ENCODE measurements around the gene ZBTB9.

Gene ZBTB9

GRCh38 chr6:33410711-33411631, 43.4 kb upstream of the ZBTB9 start, which contains the start of gene PHF1:
TSS of gene PHF1 (plus strand) at chr6:33411014. CDS start at chr6:33412264, 1,250 bp downstream.
- Histone ChIP-seq H3K9ac (ENCODE audit: low read length) (peak within 1 kb of the TSS; percentile 86), H4K20me1 (ENCODE audit: insufficient read depth, low read length) (no peaks in the 10 kb centered on the region), H3K79me2 (ENCODE audit: low read length) (peaks cover 27% of the 10 kb centered on the region), H3K4me1 (ENCODE audit: low read length) (peaks cover 5% of the 10 kb centered on the region; the same call in 1 of the 2 replicates), H3K4me2 (ENCODE audit: low read depth, low read length) (peak within 1 kb of the TSS; percentile 96), H3K9me3 (replicated peaks; ENCODE audit: insufficient read depth, low read length) (no peaks in the 10 kb centered on the region), H3K4me3 (ENCODE audit: low read length) (peak within 1 kb of the TSS; percentile 82), H3F3A (ENCODE audit: insufficient read depth, low read length) (peaks cover 45% of the 10 kb centered on the region), H3K36me3 (replicated peaks; ENCODE audit: insufficient read depth, low read length) (peaks cover 5% of the 10 kb centered on the region; the same call in 1 of the 2 replicates), H2AFZ (ENCODE audit: low read length) (peak within 1 kb of the TSS; percentile 86), H3K27me3 (replicated peaks; ENCODE audit: insufficient read depth, low read length) (no peaks in the 10 kb centered on the region), H3K9me2 (replicated peaks; ENCODE audit: insufficient read depth, low read length) (no peaks in the 10 kb centered on the region), H3K27ac (ENCODE audit: low read length) (peak within 1 kb of the TSS; percentile 88)
- TF ChIP-seq CTCF (IDR thresholded peaks at IDR 0.05; ENCODE audit: low read length) (no peak), EZH2phosphoT487 (IDR thresholded peaks at IDR 0.05; ENCODE audit: low read length) (no peak)
- DNase-seq: no peak

- H4K20me1 ChIP-seq (ENCODE audit: insufficient read depth, low read length): no peaks in the 10 kb centered on the region
- H2AFZ ChIP-seq (ENCODE audit: low read length): no peak overlapping the region
- H3K79me2 ChIP-seq (ENCODE audit: low read length): peaks cover 27% of the 10 kb centered on the region
- no peak overlapping the region for H3K27ac ChIP-seq (ENCODE audit: low read length)
- peaks cover 3% of the 10 kb centered on the region; the same call in 1 of the 2 replicates for H3K36me3 ChIP-seq (replicated peaks; ENCODE audit: insufficient read depth, low read length)
- DNase-seq: no peak
- H3K4me2 ChIP-seq (ENCODE audit: low read depth, low read length): peak overlapping the region; percentile 80
- H3F3A ChIP-seq (ENCODE audit: insufficient read depth, low read length): peaks cover 39% of the 10 kb centered on the region
- H3K27me3 ChIP-seq (replicated peaks; ENCODE audit: insufficient read depth, low read length): no peaks in the 10 kb centered on the region
- no peaks in the 10 kb centered on the region for H3K9me3 ChIP-seq (replicated peaks; ENCODE audit: insufficient read depth, low read length)
- TF ChIP-seq EZH2 (optimal IDR thresholded peaks at IDR 0.05; ENCODE audit: low read depth, low read length): no peak
- H3K9ac ChIP-seq (ENCODE audit: low read length): peak overlapping the region; percentile 78
- H3K4me1 ChIP-seq (ENCODE audit: low read length): peaks cover 11% of the 10 kb centered on the region
- no peaks in the 10 kb centered on the region for H3K9me2 ChIP-seq (replicated peaks; ENCODE audit: insufficient read depth, low read length)
- peak overlapping the region; percentile 82 for H3K4me3 ChIP-seq (ENCODE audit: low read length)
Measured at GRCh38 chr6:33411632-33412005, 42.8 kb upstream of the ZBTB9 start.

GRCh38 chr6:33412140-33413009, 42.0 kb upstream of the ZBTB9 start:
- no peak overlapping the region for H3K27ac ChIP-seq (ENCODE audit: low read length)
- H2AFZ ChIP-seq (ENCODE audit: low read length): no peak overlapping the region
- H3F3A ChIP-seq (ENCODE audit: insufficient read depth, low read length): peaks cover 38% of the 10 kb centered on the region
- no peaks in the 10 kb centered on the region for H3K27me3 ChIP-seq (replicated peaks; ENCODE audit: insufficient read depth, low read length)
- H3K4me2 ChIP-seq (ENCODE audit: low read depth, low read length): no peak overlapping the region; the same call in 1 of the 2 replicates
- H3K9me3 ChIP-seq (replicated peaks; ENCODE audit: insufficient read depth, low read length): no peaks in the 10 kb centered on the region
- no peaks in the 10 kb centered on the region for H4K20me1 ChIP-seq (ENCODE audit: insufficient read depth, low read length)
- H3K9me2 ChIP-seq (replicated peaks; ENCODE audit: insufficient read depth, low read length): no peaks in the 10 kb centered on the region
- H3K9ac ChIP-seq (ENCODE audit: low read length): no peak overlapping the region
- H3K79me2 ChIP-seq (ENCODE audit: low read length): peaks cover 33% of the 10 kb centered on the region
- H3K36me3 ChIP-seq (replicated peaks; ENCODE audit: insufficient read depth, low read length): peaks cover 3% of the 10 kb centered on the region; the same call in 1 of the 2 replicates
- TF ChIP-seq CTCF (IDR thresholded peaks at IDR 0.05; ENCODE audit: low read length) (no peak), EZH2phosphoT487 (IDR thresholded peaks at IDR 0.05; ENCODE audit: low read length) (no peak), EZH2 (optimal IDR thresholded peaks at IDR 0.05; ENCODE audit: low read depth, low read length) (no peak)
- no peak overlapping the region for H3K4me3 ChIP-seq (ENCODE audit: low read length)
- peaks cover 12% of the 10 kb centered on the region for H3K4me1 ChIP-seq (ENCODE audit: low read length)
- DNase-seq: no peak
